ENCODE measurements around the gene DDX27. TPM values are rescaled to one million over a fixed set of nuclear protein-coding genes. Genes with fewer than 3 reads are reported as not detected.
A peak's percentile ranks its signal among the peaks of the same experiment; 100 is the strongest.

DDX27 gene
- total and polyA plus RNA-seq, 2 of the 13 experiments (the other 11 are each of a cell fraction or from before 2014, with no cell fraction given) = 42.6 to 72.8 TPM

DNA sequence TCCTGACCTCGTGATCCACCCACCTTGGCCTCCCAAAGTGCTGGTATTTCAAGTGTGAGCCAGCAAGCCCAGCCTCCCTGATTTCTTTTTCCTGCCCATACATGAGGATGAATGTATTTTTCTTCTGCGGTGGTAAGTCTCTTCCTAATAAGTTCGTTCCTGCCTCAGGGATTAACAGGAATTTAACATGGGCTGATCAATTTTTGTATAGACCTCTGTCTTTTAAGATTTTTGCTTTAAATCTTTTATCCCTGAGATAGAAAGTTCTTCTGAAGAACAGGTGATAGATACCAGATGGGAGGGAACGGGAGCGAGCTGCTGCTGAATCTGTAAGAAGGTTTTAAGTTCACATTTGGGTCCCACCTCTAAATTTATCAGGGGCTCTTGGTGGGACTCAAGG, 65.6 kb downstream of the DDX27 start (continued):
- no peak for TF ChIP-seq DMAP1 (CRISPR knock-in tag; IDR thresholded peaks at IDR 0.05)

DNA sequence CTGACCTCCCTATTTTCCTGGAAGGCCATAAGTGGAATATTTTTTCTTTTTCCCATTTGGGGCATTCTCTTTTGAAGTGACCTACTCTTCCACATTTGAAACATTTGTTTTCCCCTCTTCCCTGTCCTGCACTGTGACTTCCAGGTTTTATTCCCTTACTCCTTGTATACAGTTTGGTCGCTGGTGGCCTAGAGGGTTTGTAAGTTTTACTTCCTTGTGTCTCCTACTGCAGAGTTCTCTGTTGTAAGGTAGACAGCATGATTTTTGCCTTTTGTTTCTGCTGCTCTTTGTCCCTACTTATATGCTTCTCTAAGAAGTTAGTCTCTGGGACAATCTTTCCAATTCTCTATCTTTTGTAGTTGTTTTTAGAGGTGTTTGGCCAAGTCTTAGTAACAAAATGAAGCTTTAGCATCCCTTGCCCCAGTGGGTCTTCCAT, 66.0 kb downstream of the DDX27 start:
- FAIRE-seq = no peak
- intact Hi-C loops (cut with micrococcal nuclease; ENCODE audit: unreplicated experiment) = no loop called here
- 80% methylated on average over 1 of the region's 1 CpG for WGBS (ENCODE audit: low lambda C conversion rate)
- in situ Hi-C loops (cut with HindIII; ENCODE audit: extremely low pct_ligation_motif_present, low pct_unique_long_range_greater_than_20kb) = no loop called here
- no peaks in the 10 kb centered on the region; a peak in 1 of 5 replicates for H3K27me3 ChIP-seq (ENCODE audit: control insufficient read depth in 1 of 2, insufficient read depth in 2 of 2, low read length in 2 of 2)
- peak overlapping the region in 1 of 3 experiments; percentile 20; a peak in 1 of 6 replicates for H3K4me3 ChIP-seq (replicated peaks in 1 of 3; ENCODE audit: insufficient read depth in 1 of 3, low read depth in 2 of 3, low read length in 3 of 3)
- H3K36me3 ChIP-seq (replicated peaks in 1 of 2; ENCODE audit: control insufficient read depth in 1 of 2, insufficient read depth in 2 of 2, low read length in 2 of 2) = peaks cover 60 to 96% of the 10 kb centered on the region in 2 experiments
- peaks cover 79% of the 10 kb centered on the region for H3K79me2 ChIP-seq (ENCODE audit: insufficient read depth, low read length)
- no peak overlapping the region for H3K9ac ChIP-seq (ENCODE audit: insufficient read depth, low read depth, low read length)
- no peak for ATAC-seq
- TF ChIP-seq NRL (CRISPR knock-in tag; IDR thresholded peaks at IDR 0.05; ENCODE audit: borderline replicate concordance) (no peak), TOPORS (CRISPR knock-in tag; IDR thresholded peaks at IDR 0.05) (no peak), ARNT (IDR thresholded peaks at IDR 0.05) (no peak), TBX3 (IDR thresholded peaks at IDR 0.05; ENCODE audit: borderline replicate concordance) (0 out of 2 replicates have a peak, but pooled peaks have one; percentile 7), MIER2 (CRISPR knock-in tag; IDR thresholded peaks at IDR 0.05) (no peak), PAF1 (CRISPR knock-in tag; IDR thresholded peaks at IDR 0.05) (peak; percentile 69; the same call in 1 of the 2 replicates), FLYWCH1 (CRISPR knock-in tag; IDR thresholded peaks at IDR 0.05) (no peak), AGO2 (optimal IDR thresholded peaks at IDR 0.05; ENCODE audit: low read depth, low read length) (peak; percentile 46), POLR2G (IDR thresholded peaks at IDR 0.05; ENCODE audit: low read depth, low read length) (0 out of 2 replicates have a peak, but pooled peaks have one; percentile 11), NONO (IDR thresholded peaks at IDR 0.05) (no peak), NONO (CRISPR knock-in tag; conservative IDR thresholded peaks at IDR 0.05) (0 out of 2 replicates have a peak, but pooled peaks have one; percentile 33), RBFOX2 (IDR thresholded peaks at IDR 0.05; ENCODE audit: low read depth, low read length) (peak; percentile 53), RBM22 (optimal IDR thresholded peaks at IDR 0.05; ENCODE audit: low read length) (peak; percentile 77), ARID2 (CRISPR knock-in tag; IDR thresholded peaks at IDR 0.05; ENCODE audit: borderline replicate concordance) (peak; percentile 79; the same call in 1 of the 2 replicates), POLR2AphosphoS5 (IDR thresholded peaks at IDR 0.05; ENCODE audit: low read depth, low read length) (peak; percentile 30; the same call in 1 of the 2 replicates)
- TF ChIP-seq, protein P1, sequence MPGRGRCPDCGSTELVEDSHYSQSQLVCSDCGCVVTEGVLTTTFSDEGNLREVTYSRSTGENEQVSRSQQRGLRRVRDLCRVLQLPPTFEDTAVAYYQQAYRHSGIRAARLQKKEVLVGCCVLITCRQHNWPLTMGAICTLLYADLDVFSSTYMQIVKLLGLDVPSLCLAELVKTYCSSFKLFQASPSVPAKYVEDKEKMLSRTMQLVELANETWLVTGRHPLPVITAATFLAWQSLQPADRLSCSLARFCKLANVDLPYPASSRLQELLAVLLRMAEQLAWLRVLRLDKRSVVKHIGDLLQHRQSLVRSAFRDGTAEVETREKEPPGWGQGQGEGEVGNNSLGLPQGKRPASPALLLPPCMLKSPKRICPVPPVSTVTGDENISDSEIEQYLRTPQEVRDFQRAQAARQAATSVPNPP (CRISPR knock-in tag; IDR thresholded peaks at IDR 0.05) = 0 out of 2 replicates have a peak, but pooled peaks have one; percentile 57
- TF ChIP-seq, protein P2, sequence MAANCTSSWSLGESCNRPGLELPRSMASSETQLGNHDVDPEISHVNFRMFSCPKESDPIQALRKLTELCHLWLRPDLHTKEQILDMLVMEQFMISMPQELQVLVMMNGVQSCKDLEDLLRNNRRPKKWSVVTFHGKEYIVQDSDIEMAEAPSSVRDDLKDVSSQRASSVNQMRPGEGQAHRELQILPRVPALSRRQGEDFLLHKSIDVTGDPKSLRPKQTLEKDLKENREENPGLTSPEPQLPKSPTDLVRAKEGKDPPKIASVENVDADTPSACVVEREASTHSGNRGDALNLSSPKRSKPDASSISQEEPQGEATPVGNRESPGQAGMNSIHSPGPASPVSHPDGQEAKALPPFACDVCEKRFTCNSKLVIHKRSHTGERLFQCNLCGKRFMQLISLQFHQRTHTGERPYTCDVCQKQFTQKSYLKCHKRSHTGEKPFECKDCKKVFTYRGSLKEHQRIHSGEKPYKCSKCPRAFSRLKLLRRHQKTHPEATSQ (CRISPR knock-in tag; IDR thresholded peaks at IDR 0.05; ENCODE audit: borderline replicate concordance) = peak; percentile 79; the same call in 1 of the 2 replicates
- DNase-seq (ENCODE audit: low spot score) = no peak
- no peak overlapping the region for H2AFZ ChIP-seq (ENCODE audit: low read length)
- BruUV-seq (replicated peaks) = no TSS peak
- ChIA-PET POLR2A (no interaction called here), CTCF (ENCODE audit: low intra/inter-chr PET ratio, low total read pairs) (no interaction called here)
- no peaks in the 10 kb centered on the region for H3K9me3 ChIP-seq (ENCODE audit: low read length)
- peaks cover 84% of the 10 kb centered on the region for H3K4me1 ChIP-seq (ENCODE audit: insufficient read depth, low read length)
- H4K20me1 ChIP-seq (ENCODE audit: insufficient read depth, low read length) = peaks cover 100% of the 10 kb centered on the region
- H3K27ac ChIP-seq (ENCODE audit: extremely low read length, insufficient read depth, low read length) = peak overlapping the region; percentile 39
- H3K4me2 ChIP-seq (ENCODE audit: low read depth, low read length) = peak overlapping the region; percentile 96
